NCI-H526 (cell line): ENCODE data around the gene PPIP5K1.
"Not testable (repeated sequence)": the region's sequence is repeated elsewhere in the genome, so short reads cannot be mapped to it uniquely, and the experiment has no call there.

Experiments
- DNase-seq, 2 experiments: peaks; one replicate each; lab custom pipeline; 2025; lab: John Stamatoyannopoulos, UW

Gene PPIP5K1

DNA sequence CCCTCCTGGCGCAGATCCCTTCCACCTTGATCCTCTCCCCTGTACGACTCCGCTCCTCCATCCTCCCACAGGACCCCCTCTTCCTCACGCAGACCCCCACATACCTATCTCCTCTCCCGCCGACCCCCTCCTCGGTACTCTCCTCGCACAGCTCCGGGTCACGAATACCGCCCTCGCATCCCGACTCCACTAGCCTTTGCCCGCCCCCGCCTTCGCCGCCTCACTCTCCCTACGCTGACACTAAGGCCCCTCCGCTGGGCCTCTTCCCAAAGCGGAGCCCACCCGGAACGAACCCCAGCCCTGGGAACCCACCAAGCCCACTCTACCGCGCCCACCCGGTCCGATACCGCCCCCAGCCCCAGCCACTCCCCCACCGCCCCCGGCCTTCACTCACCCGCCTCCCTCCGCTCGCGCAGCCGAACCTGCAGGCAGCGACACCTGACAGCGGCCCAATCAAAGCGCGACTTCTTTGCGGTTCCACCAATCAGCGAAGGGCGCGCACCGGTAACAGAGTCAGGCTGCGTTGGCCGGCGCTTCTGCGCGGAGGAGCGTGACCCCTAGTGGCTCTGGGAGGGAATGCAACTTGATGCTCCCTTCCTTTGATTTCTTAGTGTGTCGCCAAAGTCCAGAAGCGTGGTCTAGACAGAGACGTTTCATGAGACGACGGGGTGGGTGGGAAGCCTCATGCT, at the start of gene PPIP5K1:
Gene PPIP5K1, minus strand, starts transcription at position 431 of the 689 bp plus-strand sequence. CDS start 5,704 bp downstream, outside the sequence.
- not testable (repeated sequence) for DNase-seq

DNA sequence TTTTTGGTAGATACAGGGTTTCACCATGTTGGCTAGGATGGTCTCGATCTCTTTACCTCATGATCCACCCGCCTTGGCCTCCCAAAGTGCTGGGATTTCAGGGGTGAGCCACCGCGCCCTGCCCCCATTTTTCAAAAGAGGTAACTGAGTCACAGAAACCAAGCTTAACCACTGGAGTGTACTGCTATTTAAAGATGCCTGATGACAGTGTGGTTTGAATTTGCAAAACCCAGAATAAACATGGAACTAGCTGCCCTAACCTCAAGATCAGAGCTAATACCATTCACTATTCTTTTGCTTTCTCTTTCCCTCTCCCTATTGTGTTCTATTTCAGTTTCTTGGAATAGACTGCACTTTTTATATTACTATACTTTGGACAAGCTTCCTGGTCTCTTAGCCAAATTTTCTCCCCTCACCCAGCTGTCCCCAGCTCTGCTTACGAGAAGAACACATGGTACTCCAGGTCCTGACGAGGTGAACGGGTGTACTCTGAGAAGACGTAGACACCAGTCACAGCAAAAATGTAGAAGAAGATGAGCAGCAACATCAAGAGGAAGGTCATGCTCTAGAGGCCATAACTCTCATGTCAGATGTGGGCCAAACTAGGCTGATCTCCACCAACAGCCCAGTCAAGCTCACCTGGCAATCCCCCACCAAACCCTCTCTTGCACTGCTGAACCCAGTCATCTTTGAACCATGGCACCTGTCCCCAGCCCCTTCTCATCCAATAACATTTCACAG, 48.6 kb upstream of the PPIP5K1 start:
- DNase-seq, result not testable (repeated sequence)

DNA sequence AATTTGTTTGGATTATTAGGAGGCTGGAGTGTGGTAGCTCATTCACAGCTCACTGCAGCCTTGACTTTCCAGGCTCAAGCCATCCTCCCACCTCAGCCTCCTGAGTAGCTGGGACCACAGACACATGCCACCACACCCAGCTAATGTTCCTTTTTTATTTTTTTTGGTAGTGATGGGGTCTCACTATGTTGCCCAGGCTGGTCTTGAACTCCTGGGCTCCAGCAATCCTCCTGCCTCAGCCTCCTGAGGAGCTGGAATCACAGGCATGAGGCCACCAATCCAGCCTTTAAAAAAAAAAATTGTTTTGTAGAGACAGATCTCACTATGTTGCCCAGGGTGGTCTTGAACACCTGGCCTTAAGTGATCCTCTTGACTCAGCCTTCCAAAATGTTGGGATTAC, 36.9 kb upstream of the PPIP5K1 start:
- DNase-seq, result not testable (repeated sequence)

DNA sequence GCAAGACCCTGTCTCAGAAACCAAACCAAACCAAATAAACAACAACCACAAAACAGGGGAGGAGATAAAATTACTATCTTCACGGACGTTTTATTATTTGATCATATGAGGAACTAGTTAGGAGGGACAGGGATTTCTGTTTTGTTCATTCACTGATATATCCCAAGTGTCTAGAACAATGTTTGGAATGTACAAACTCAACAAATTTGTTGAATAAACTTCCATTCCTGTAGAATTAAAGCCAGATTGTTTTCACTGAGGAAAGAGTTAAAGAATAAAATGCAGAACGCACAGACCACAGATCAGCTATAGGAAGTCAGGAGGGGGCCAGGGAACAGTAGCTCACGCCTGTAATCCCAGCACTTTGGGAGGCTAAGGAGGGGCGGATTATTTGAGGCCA, 35.1 kb upstream of the PPIP5K1 start:
- DNase-seq, result no peak

DNA sequence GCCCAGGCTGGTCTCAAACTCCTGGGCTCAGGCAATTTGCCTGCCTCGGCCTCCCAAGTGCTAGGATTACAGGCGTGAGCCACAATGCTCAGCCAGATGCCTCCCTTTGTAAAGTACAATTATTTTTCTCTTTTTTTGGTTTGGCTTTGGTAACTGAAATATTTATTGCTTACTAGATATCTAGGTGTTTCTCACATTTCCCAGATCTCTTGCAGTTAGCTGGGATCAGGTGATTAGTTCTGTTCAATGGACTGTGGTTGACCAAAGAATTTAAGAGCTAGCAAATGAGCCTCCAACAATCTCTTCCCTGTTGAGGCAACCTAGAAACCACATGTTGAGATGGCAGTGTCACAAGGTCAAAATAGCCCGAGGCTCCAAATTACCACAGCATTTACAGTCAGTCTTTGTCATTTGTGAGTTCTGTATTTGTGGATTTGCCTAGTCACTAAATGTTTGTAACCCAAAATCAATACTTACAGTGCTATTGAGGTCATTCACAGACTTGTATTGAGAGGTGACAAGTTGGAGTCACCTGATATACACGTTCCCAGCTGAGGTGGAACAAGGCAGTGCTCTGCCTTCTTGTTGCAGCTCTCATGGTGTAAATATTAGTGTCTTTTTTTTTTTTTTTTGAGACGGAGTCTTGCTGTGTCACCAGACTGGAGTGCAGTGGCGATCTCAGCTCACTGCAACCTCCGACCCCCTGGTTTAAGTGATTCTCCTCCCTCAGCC, 32.2 kb upstream of the PPIP5K1 start:
- DNase-seq, result not testable (repeated sequence)

DNA sequence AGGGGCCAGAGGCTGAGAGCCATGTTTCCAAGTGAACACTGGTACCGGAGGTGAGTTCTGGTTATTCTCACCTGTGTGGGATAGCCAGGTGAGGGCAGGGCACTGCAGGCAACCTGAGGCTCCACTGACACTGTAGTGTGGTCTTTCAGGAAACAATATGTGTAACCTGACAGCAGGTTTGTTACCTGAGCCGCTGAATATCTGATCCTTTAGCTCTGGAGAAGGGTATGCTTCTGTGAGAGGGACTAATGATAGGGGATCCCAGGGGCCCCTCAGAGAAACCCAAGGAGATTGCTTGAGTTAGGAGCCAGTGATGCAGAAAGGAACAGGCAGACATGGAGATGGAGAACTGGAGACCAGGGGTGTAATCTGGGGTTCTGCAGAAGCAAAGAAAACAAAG, 28.7 kb upstream of the PPIP5K1 start, which contains the start of gene STRC:
Gene STRC, minus strand, starts transcription at position 101 of the 400 bp plus-strand sequence. Its CDS starts 78 bp downstream, at position 23.
- DNase-seq, result not testable (repeated sequence)

DNA sequence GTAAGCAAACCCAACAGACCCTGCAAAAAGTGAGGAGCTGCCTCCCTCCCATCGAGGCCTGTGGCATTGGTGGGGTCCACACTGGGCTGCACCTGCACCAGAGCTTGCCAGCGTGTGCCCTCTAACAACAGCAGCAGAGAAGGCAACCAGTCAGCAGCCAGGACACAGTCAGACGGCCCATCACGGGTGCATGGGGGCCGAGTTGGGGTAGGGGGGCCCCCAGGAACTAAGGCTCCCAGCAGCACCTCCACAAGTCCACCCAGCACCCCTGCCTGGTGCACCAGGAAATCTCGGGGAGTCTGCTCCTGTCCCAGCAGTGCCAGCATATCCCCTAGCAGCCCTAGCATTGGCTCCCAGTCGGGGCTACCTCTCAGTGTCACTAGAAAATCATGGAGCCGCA, 27.7 kb upstream of the PPIP5K1 start:
- DNase-seq, result not testable (repeated sequence)

DNA sequence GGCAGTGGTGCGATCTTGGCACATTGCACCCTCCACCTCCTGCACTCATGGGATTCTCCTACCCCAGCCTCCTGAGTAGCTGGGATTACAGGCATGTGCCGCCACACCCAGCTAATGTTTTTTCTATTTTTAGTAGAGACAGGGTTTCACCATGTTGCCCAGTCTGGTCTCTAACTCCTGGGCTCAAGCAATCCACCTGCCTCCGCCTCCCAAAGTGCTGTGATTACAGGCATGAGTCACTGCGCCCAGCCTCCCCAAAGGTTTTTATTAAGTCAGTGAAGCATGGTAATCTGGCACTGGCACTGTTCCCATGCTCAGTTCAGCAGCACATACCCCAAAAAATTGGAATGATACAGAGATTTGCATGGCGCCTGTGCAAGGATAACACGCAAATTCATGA, 12.2 kb upstream of the PPIP5K1 start:
- DNase-seq, result peak; percentile 13 to 30

DNA sequence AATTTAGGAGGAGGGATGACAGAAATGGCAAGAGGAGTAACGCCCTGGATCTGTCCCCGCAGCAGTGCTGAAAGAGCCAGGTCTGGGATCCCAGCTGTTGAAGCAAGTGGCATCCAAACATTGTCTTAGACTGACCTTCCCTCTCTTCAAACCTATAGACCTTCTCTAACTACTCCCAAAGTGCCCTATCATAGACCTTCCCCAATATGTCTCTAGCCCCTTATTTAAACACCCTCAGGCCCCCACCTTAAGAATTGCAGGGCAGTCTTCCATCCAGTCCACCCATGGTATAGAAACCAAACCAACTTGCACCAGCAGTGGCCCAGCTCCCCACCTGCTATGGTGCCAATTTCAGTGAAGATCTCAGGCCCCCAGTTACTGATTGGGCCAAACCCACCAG, 10.2 kb upstream of the PPIP5K1 start:
- not testable (repeated sequence) for DNase-seq

DNA sequence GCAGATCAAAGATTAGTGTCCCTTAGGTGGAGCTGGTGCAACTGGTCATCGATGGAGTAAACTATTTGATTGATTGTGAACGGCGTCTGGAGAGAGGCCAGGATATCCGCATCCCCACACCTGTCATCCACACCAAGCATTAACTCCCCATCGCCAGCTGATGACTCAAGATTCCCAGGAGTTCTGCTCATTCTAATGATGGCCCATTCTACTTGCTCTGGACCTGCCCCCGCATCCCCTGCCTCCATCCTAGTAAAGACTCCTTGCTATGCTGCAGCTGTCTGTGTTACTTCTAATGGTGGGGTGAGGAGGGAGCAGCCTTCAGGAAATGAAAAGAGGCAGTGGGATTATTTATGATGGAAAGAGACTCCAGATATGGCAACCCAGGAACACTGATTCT, 9.1 kb upstream of the PPIP5K1 start:
- not testable (repeated sequence) for DNase-seq

DNA sequence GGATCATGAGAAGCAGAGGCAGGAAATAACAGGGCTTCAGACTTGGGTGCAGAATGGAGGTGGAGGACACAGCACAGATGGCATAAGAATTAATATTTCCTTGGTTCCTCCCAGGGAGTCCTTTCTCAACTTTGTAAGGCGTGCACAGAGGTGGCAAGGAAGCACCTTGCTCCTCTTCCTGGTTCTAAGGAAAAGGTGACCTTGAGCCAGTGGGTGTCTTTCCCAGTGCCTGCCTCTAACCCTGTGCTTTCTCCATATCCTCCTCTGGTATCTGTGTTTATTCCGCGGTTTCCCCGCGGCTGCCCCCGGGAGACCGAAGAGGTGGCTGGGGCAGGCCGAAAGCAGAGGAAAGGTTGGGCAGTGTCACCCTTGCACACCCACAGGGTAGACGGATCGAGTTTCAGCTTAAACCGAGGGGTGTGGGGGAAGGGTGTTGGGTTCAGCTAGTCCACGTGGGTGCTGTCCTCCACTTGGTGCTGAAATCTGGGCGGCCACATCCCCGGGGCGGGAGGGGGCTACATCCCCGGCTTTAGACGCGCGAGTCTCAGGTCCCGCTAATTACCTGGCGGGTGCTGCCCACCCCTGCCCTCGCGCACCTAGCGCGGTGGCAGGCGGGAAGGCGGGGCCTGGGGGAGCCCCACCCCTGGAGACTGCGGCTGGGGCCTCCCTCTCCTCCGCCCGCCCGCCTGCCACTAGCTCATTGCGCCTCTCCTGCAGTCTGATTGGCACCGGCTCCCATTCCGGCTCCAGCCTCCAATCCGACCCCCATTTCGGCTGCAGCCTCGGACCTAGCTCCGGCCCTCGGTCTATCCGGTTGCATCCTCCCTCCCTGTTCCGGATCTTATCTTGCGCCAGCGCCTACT, 3.6 kb upstream of the PPIP5K1 start, which contains the start of gene CKMT1B:
Gene CKMT1B, plus strand, starts transcription at position 700 of the 863 bp plus-strand sequence. CDS start 192 bp downstream, outside the sequence.
- not testable (repeated sequence) for DNase-seq

DNA sequence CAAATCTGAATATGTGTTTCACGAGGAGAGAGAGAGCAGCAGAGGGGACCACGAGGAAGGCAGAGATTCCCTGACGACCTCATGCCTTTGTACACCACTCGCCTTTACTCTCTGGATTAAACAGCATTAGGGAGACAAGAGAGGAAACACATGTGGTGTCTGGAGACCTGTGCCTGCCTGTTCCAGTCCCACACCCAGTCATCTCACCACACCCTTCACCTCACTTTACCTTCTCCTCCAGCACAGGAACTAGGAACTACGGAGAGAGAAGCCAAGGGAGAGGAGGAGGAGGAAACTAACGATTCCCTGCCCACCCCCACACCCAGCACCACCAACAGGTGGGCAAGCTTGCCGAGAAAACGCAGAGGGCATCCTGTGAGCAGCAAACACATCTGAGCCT, 2.8 kb upstream of the PPIP5K1 start:
- DNase-seq, result not testable (repeated sequence)

DNA sequence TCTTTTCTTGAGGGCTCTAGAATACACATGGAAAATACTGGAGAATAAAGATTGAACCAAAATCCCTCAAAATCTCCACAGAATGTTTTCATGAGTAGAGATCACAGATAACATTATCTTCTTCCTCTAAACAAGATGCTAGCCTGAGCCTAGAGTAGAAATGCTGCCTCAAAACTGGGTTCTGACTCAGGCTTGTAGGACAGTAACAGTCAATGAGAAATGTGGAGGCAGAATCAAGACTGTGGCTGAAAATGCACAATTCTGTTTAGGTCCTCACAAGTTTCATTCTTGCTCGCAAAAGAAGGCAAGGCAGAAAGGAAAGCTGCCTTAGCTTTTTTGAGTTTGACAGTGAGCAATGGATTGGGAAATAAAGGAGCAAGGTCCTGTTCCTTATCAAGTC, 15.4 kb downstream of the PPIP5K1 start:
- DNase-seq, result not testable (repeated sequence)

DNA sequence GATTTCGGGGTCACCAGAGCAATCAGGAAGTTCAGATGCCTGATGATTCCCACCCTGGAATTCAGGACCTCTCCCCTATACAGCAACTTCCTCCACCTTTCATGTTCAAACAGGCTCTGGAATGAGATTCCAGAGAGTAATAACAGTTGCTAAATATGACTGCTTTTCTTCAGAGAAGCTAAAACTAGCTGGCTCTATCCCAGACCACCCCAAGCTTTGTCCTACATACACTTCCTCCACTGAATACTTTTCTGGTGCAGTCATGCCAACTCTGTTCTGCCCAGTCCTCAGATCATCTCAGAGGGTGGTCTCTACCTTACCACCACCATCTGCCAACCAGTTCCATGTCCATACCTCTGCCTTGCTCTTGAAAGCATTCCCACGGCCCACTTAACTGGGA, 23.4 kb downstream of the PPIP5K1 start:
- DNase-seq, result not testable (repeated sequence)

DNA sequence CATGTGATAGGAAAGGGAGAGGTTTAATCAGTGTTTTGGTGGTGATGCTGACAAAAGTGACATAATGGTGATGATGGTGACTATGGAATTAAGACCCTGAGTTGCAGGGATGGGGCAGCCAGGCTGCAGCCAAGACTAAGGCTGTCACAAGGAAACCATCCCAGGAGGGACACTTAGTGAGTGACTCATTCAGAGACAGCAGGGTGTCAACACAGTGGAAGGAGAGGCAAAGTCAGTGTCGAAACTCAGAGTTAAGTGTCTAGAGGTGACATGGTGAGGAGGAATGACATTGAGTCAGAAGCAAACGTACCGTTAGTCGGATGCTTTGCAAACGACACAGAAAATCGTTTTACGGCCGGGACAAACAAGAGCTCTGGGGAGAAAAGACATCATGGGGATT, 26.2 kb downstream of the PPIP5K1 start:
- DNase-seq, result not testable (repeated sequence)

DNA sequence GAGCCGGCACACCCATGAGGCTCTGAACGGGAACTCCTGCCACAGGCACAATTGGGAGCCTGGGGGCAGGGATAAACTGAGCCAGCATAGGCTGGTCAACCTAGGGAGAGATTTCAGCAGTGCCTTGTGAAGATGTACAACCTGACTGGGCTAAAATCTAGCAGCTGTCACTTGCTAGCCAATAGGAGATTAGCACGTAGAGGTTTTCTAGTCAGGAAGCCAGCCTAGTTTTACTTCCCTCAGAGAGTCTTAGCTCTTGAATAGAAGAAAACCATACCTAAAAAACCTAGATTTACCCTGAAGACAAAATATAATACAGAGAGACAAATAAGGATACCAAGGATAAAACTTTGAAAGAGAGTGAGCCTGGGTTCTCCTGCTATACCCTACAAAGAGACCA, 27.3 kb downstream of the PPIP5K1 start:
- DNase-seq, result not testable (repeated sequence)

DNA sequence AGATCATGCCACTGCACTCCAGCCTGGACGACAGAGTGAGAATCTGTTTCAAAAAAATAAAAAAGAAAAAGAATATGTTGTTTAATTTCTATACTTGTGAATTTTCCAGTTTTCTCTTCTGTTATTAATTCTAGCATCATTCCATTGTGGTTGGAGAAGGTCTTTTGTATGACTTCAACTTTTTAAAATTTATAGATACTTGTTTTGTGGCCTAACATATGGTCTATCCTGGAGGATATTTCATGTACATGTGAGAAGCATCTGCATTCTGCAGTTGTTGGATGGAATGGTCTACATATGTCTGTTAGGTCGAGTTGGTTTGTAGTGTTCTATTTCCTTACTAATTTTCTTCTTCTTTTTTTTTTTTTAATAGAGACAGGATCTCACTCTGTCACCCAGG, 37.0 kb downstream of the PPIP5K1 start:
- DNase-seq, result no peak

DNA sequence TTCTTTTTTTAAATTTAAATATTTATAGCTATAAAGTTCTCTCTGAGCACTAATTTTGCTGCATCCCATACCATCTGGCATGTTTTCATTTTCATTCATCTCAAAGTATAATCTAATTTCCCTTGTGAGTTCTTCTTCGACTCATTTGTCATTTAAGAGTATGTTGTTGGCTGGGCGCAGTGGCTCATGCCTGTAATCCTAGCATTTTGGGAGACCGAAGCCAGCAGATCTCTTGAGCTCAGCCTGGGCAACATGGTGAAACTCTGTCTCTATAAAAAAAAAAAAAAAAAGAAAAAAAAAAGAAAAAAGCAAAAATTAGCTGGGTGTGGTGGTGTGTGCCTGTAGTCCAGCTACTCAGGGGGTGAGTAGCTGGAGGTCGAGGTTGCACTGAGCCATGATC, 37.8 kb downstream of the PPIP5K1 start:
- no peak for DNase-seq

DNA sequence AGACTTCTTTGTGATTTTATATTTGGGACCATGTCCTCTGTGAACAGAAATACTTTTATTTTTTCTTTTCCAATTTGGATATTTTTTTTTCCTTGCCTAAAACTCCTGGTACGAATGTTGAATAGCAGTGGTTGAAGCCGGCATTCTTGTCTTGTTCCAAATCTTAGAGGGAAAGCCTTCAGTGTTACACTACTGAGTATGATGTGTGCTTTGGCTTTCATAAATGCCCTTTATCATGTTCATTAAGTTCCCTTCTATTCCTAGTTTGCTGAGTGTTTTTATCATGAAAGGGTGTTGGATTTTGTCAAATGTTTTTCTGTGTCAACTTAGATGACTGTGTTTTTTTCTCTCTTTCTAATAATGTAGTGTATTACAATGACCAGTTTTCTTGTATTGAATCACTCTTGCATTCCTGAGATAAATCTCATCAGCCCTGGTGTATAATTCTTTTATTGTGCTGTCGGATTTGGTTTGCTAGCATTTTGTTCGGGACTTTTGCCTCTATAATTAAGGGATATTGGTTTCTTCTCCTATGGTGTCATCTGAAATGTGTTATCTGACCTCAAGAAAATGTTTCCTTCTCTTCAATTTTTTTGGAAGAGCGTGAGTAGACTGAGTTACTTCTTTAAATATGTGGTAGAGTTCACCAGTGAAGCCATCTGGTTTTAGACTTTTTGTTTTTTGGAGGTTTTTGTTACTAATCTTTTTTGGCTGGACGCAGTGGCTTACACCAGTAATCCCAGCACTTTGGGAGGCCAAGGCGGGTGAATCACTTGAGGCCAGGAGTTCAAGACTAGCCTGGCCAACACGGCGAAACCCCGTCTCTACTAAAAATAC, 39.3 kb downstream of the PPIP5K1 start:
- no peak for DNase-seq

DNA sequence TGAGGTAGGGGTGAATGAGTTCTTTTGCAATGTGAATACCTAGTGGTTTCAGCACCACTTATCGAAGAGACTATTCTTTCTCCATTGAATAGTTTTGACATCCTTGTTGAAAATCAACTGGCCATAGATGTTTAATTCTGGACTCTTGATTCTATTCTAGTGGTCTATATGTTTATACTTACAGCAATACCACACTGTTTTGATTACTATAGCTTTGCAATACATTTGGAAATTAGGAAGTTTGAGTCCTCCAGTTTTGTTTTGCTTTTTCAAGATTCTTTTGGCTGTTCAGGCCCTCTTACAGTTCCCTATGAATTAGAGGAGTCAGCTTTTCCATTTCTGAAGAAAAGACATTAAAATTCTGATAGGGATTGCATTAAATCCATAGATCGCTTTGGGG, 42.5 kb downstream of the PPIP5K1 start:
- DNase-seq, result no peak
